H1 (cell line): Measurements from ENCODE around the gene TMEM44. TPM values are rescaled to one million over a fixed set of nuclear protein-coding genes. Genes with fewer than 3 reads are reported as not detected.

Experiments used
- CTCF ChIA-PET: fragments of 300-600 bp; sonication (Branson Sonifier 250); formaldehyde crosslinking; loops from one replicate; lab custom pipeline; 2021; ENCODE audit not compliant: partially characterized antibody; lab: Charles Lee
- POLR2A ChIA-PET: fragments of 300-600 bp; sonication (Branson Sonifier 250); formaldehyde crosslinking; loops from one replicate; lab custom pipeline; 2021; ENCODE audit warnings: inconsistent platforms; ENCODE audit not compliant: partially characterized antibody; lab: Charles Lee
- DNase-seq, 2 experiments: peaks; one replicate each; pipeline versions ENCODE4 v3.0.0 to v3.0.0-alpha.2; 2010 to 2022; ENCODE audit warnings: low spot score in 2 of 2, low read depth in 1 of 2, mixed read lengths in 1 of 2
- FAIRE-seq: peaks from 2 replicates; lab custom pipeline; 2011; peaks lifted over from hg19 to GRCh38; lab: Jason Lieb, UNC
- H2AFZ ChIP-seq: 2 replicates; pipeline ENCODE4 v1.8.1; 2012; ENCODE audit warnings: low read length, inconsistent platforms
- H2AK5ac ChIP-seq: 2 replicates; pipeline ENCODE4 v1.6.1; 2013; ENCODE audit warnings: low read depth, low read length
- H2BK120ac ChIP-seq: replicated peaks from 2 replicates; pipeline ENCODE3; 2013; ENCODE audit warnings: low read depth, low read length, inconsistent platforms
- H2BK12ac ChIP-seq: 2 replicates; pipeline ENCODE4 v1.6.1; 2013; ENCODE audit warnings: low read depth, low read length
- H2BK15ac ChIP-seq: 2 replicates; pipeline ENCODE4 v1.6.1; 2013; ENCODE audit warnings: low read length
- H2BK20ac ChIP-seq: 2 replicates; pipeline ENCODE4 v1.6.1; 2013; ENCODE audit warnings: low read length
- H2BK5ac ChIP-seq: 2 replicates; pipeline ENCODE4 v1.6.1; 2013; ENCODE audit warnings: low read depth, low read length
- H3K14ac ChIP-seq: 2 replicates; pipeline ENCODE4 v1.6.1; 2013; ENCODE audit warnings: inconsistent platforms; ENCODE audit not compliant: insufficient read length
- H3K18ac ChIP-seq: 2 replicates; pipeline ENCODE4 v1.6.1; 2013; ENCODE audit warnings: low read length; ENCODE audit errors: extremely low read depth
- H3K23ac ChIP-seq: 2 replicates; pipeline ENCODE4 v1.6.1; 2013; ENCODE audit warnings: inconsistent platforms; ENCODE audit not compliant: insufficient read length
- H3K23me2 ChIP-seq: 2 replicates; pipeline ENCODE4 v1.6.1; 2013; ENCODE audit warnings: low read depth, low read length
- H3K27ac ChIP-seq: 2 replicates; pipeline ENCODE4 v1.6.1; 2011; ENCODE audit warnings: low read depth, low read length, inconsistent platforms
- H3K27me3 ChIP-seq, 4 experiments: replicated peaks in 1 of 4; 1 replicate in 1 of 4; 2 replicates in 3 of 4; pipeline versions ENCODE4 v1.6.1 to v1.8.1; 2011 to 2013; ENCODE audit warnings: low read length in 3 of 4, mild to moderate bottlenecking in 3 of 4, inconsistent platforms in 2 of 4, mixed read lengths in 2 of 4, moderate library complexity in 1 of 4; ENCODE audit not compliant: control insufficient read depth in 3 of 4, insufficient read depth in 3 of 4; ENCODE audit errors: extremely low read depth in 1 of 4
- H3K36me3 ChIP-seq, 4 experiments: 2 replicates each; pipeline versions ENCODE4 v1.6.1 to v1.8.1; 2011 to 2013; ENCODE audit warnings: mild to moderate bottlenecking in 4 of 4, low read length in 3 of 4, moderate library complexity in 2 of 4, control low read depth in 1 of 4, inconsistent platforms in 1 of 4; ENCODE audit not compliant: insufficient read depth in 4 of 4, control insufficient read depth in 2 of 4
- H3K4ac ChIP-seq: replicated peaks from 2 replicates; pipeline ENCODE3; 2013; ENCODE audit warnings: low read length, low read depth, mixed read lengths, inconsistent platforms; ENCODE audit not compliant: insufficient read length
- H3K4me1 ChIP-seq, 4 experiments: replicated peaks in 1 of 4; 1 replicate in 1 of 4; 2 replicates in 3 of 4; pipeline versions ENCODE4 v1.6.1 to v1.8.1; 2011 to 2013; ENCODE audit warnings: low read length in 3 of 4, inconsistent platforms in 2 of 4, mixed read lengths in 1 of 4; ENCODE audit not compliant: insufficient read depth in 4 of 4, control insufficient read depth in 3 of 4
- H3K4me2 ChIP-seq, 2 experiments: 2 replicates each; pipeline versions ENCODE4 v1.6.1 to v1.8.1; 2011 to 2013; ENCODE audit warnings: low read depth in 2 of 2, low read length in 2 of 2, control low read depth in 1 of 2, inconsistent platforms in 1 of 2, mild to moderate bottlenecking in 1 of 2; ENCODE audit not compliant: insufficient read depth in 1 of 2
- H3K4me3 ChIP-seq, 4 experiments: fragments of 200-600, 300-600 bp in 1 of 4; sonication (generic), shearing (Covaris generic), sonication (Bioruptor Twin) in 1 of 4; 2 replicates each; pipeline versions ENCODE4 v1.5.1 to v1.8.1; 2011 to 2016; ENCODE audit warnings: low read length in 4 of 4, low read depth in 3 of 4, control low read depth in 2 of 4, inconsistent platforms in 2 of 4, mild to moderate bottlenecking in 2 of 4, mixed read lengths in 1 of 4, moderate library complexity in 1 of 4; ENCODE audit not compliant: insufficient read depth in 2 of 4; ENCODE audit errors: extremely low read depth in 1 of 4
- H3K56ac ChIP-seq: replicated peaks from 2 replicates; pipeline ENCODE3; 2013; ENCODE audit warnings: low read depth, mild to moderate bottlenecking, mixed read lengths, low read length, inconsistent platforms; ENCODE audit not compliant: insufficient read length
- H3K79me1 ChIP-seq: 2 replicates; pipeline ENCODE4 v1.6.1; 2013; ENCODE audit warnings: low read depth, low read length, control low read depth
- H3K79me2 ChIP-seq, 2 experiments: 2 replicates each; pipeline versions ENCODE4 v1.6.1 to v1.8.1; 2012 to 2013; ENCODE audit warnings: low read length in 2 of 2, mild to moderate bottlenecking in 2 of 2, inconsistent platforms in 1 of 2; ENCODE audit not compliant: insufficient read depth in 2 of 2, control insufficient read depth in 1 of 2
- H3K9ac ChIP-seq, 4 experiments: replicated peaks in 1 of 4; 1 replicate in 1 of 4; 2 replicates in 3 of 4; pipeline versions ENCODE4 v1.6.1 to v1.8.1; 2011 to 2013; ENCODE audit warnings: low read depth in 3 of 4, low read length in 3 of 4, control low read depth in 2 of 4, mild to moderate bottlenecking in 2 of 4, moderate library complexity in 2 of 4, inconsistent platforms in 1 of 4; ENCODE audit errors: extremely low read depth in 1 of 4
- H3K9me3 ChIP-seq, 2 experiments: 2 replicates each; pipeline versions ENCODE4 v1.6.1 to v1.8.1; 2012 to 2013; ENCODE audit warnings: mild to moderate bottlenecking in 2 of 2, moderate library complexity in 2 of 2, control low read depth in 1 of 2, inconsistent platforms in 1 of 2, low read depth in 1 of 2, low read length in 1 of 2, mixed read lengths in 1 of 2; ENCODE audit not compliant: insufficient read depth in 2 of 2
- H4K20me1 ChIP-seq, 2 experiments: replicated peaks in 1 of 2; 2 replicates each; pipeline versions ENCODE3 to v1.8.1; 2011 to 2013; ENCODE audit warnings: inconsistent platforms in 2 of 2, low read length in 2 of 2, mild to moderate bottlenecking in 1 of 2; ENCODE audit not compliant: insufficient read depth in 2 of 2, control insufficient read depth in 1 of 2
- H4K5ac ChIP-seq: 2 replicates; pipeline ENCODE4 v1.6.1; 2013; ENCODE audit warnings: low read length, low read depth, mixed read lengths, inconsistent platforms; ENCODE audit not compliant: insufficient read length
- H4K8ac ChIP-seq: 2 replicates; pipeline ENCODE4 v1.8.0; 2013; ENCODE audit warnings: mild to moderate bottlenecking, moderate library complexity, low read length, inconsistent platforms; ENCODE audit not compliant: insufficient read depth; ENCODE audit errors: extremely low read depth
- H4K91ac ChIP-seq: replicated peaks from 2 replicates; pipeline ENCODE3; 2013; ENCODE audit warnings: low read length, mixed read lengths, inconsistent platforms; ENCODE audit not compliant: insufficient read length
- BCL11A ChIP-seq, 2 experiments: IDR thresholded peaks; one replicate each; pipeline ENCODE4 v1.6.1; 2011; ENCODE audit warnings: low read depth in 2 of 2, low read length in 2 of 2, mild to moderate bottlenecking in 2 of 2
- CTCF ChIP-seq, 3 experiments: IDR thresholded peaks; 1 replicate in 2 of 3; 2 replicates in 1 of 3; pipeline versions ENCODE4 v1.5.1 to v1.6.1; 2011; ENCODE audit warnings: low read length in 3 of 3, mild to moderate bottlenecking in 3 of 3, inconsistent platforms in 2 of 3, low read depth in 1 of 3, moderate library complexity in 1 of 3; ENCODE audit not compliant: insufficient read depth in 1 of 3; ENCODE audit errors: control extremely low read depth in 1 of 3
- GABPA ChIP-seq: IDR thresholded peaks from 2 replicates; pipeline ENCODE4 v1.6.1; 2011; ENCODE audit warnings: mild to moderate bottlenecking, low read length, moderate library complexity, borderline replicate concordance; ENCODE audit not compliant: insufficient read depth
- MAX ChIP-seq: IDR thresholded peaks from 2 replicates; pipeline ENCODE4 v1.6.1; 2012; ENCODE audit warnings: inconsistent platforms
- POU5F1 ChIP-seq: IDR thresholded peaks from 2 replicates; pipeline ENCODE4 v1.6.1; 2011; ENCODE audit warnings: low read depth, mild to moderate bottlenecking, low read length, moderate library complexity
- SP1 ChIP-seq: IDR thresholded peaks from 2 replicates; pipeline ENCODE4 v1.6.1; 2011; ENCODE audit warnings: low read depth, low read length
- TAF7 ChIP-seq: optimal IDR thresholded peaks from 2 replicates; pipeline ENCODE3; 2011; ENCODE audit warnings: low read depth, mild to moderate bottlenecking, inconsistent platforms, low read length, moderate library complexity, borderline replicate concordance
- WGBS, 2 experiments: shearing (Covaris generic) in 1 of 2; methylation state at CpG; one replicate each; pipeline versions ENCODE4 v1.1.6 to v1.1.7; 2013 to 2015; ENCODE audit warnings: low lambda C conversion rate in 2 of 2, mixed read lengths in 2 of 2, inconsistent platforms in 1 of 2, low coverage in 1 of 2, missing lambda C conversion rate in 1 of 2; ENCODE audit not compliant: insufficient replicate concordance in 2 of 2, insufficient coverage in 1 of 2, insufficient read length in 1 of 2; ENCODE audit errors: extremely low coverage in 1 of 2, missing lambda C conversion rate in 1 of 2; 5-methylcytosine and 5-hydroxymethylcytosine counted together
- polyA plus RNA-seq, 7 experiments: library from polyadenylated mRNA; depleted of rRNA in 3 of 7; stranded (reverse) in 5 of 7; unstranded in 2 of 7; fragments of >200 nt in 5 of 7; fragments of 200-250 nt in 2 of 7; gene quantifications; 1 replicate in 5 of 7; 2 replicates in 1 of 7; 4 replicates in 1 of 7; pipeline versions ENCODE4 v1.2.1 to v1.2.3, GENCODE V29; 2011 to 2013; ENCODE audit warnings: missing spikeins in 2 of 7, mixed read lengths in 2 of 7
- total RNA-seq: library from RNA; stranded (reverse); fragmentation: NEBNext Ultra II Directional; extraction: Animal tissue kit (Norgen Biotek cat#: 25700); gene quantifications from 2 replicates; pipeline ENCODE4 v1.2.1, GENCODE V29; 2021

Gene TMEM44
- total and polyA plus RNA-seq, 2 of the 8 experiments (the other 6 are each of a cell fraction or from before 2014, with no cell fraction given): 14.0 to 16.7 TPM

GRCh38 chr3:194623449-194624290, 9.5 kb downstream of the TMEM44 start:
- no peak overlapping the region for H2BK5ac ChIP-seq
- H2BK20ac ChIP-seq: no peak overlapping the region
- H2AFZ ChIP-seq: no peak overlapping the region
- H3K4me1 ChIP-seq: no peaks in the 10 kb centered on the region
- no peak overlapping the region for H2BK12ac ChIP-seq
- no peak overlapping the region for H2BK15ac ChIP-seq
- no peak for FAIRE-seq
- no peak overlapping the region for H2AK5ac ChIP-seq
- H3K4ac ChIP-seq: no peak overlapping the region
- no peaks in the 10 kb centered on the region for H3K27me3 ChIP-seq
- H3K79me2 ChIP-seq: no peaks in the 10 kb centered on the region
- 89% methylated on average over 25 of the region's 25 CpGs; no CpG with 5 or more reads in 1 of the 2 experiments for WGBS, 2 experiments
- no peak overlapping the region for H2BK120ac ChIP-seq
- no peak overlapping the region for H3K4me3 ChIP-seq
- peak overlapping the region; percentile 44 for H4K8ac ChIP-seq
- no peaks in the 10 kb centered on the region for H3K23me2 ChIP-seq
- no peaks in the 10 kb centered on the region for H3K79me1 ChIP-seq
- no peak overlapping the region for H3K27ac ChIP-seq
- no peak overlapping the region for H3K14ac ChIP-seq
- H3K9me3 ChIP-seq: no peaks in the 10 kb centered on the region
- no peak overlapping the region for H3K23ac ChIP-seq
- DNase-seq: no peak
- H3K4me2 ChIP-seq: no peak overlapping the region
- H4K5ac ChIP-seq: no peak overlapping the region
- peaks cover 0 to 18% (median 1%) of the 10 kb centered on the region in 4 experiments; a peak in 4 of 8 replicates for H3K36me3 ChIP-seq
- ChIA-PET POLR2A (interaction anchor here (1.1 kb wide), 1 partner anchor 10 kb away, joined by 4 read pairs; the partner anchor contains the start of gene TMEM44), CTCF (interaction anchor here (0.6 to 2.6 kb wide), 5 partner anchors 8 to 334 kb away, joined by 3 to 5 read pairs (median 3); no protein-coding TSS in a partner anchor)
- no peak overlapping the region for H3K9ac ChIP-seq
- H4K20me1 ChIP-seq: peaks cover 0 to 3% of the 10 kb centered on the region in 2 experiments
- TF ChIP-seq POU5F1 (no peak), CTCF (IDR thresholded peaks at IDR 0.05; ENCODE audit: control extremely low read depth in 1 of 3, insufficient read depth in 1 of 3, low read depth in 1 of 3, low read length in 3 of 3) (peak; percentile 18 to 55 (median 35); a peak in 2 of 4 replicates), SP1 (no peak), BCL11A (IDR thresholded peaks at IDR 0.05; ENCODE audit: low read depth in 2 of 2, low read length in 2 of 2) (no peak), MAX (no peak), TAF7 (no peak), GABPA (no peak)
- H3K56ac ChIP-seq: no peak overlapping the region
- H4K91ac ChIP-seq: no peak overlapping the region
- no peak overlapping the region for H3K18ac ChIP-seq
